Fibroblast of mammary gland (primary cell): Measurements from ENCODE around the gene MEGF9.

Experiments
- DNase-seq: peaks from one replicate; pipeline ENCODE4 v3.0.0-alpha.2; 2010; ENCODE audit warnings: low read depth
- H3K4me3 ChIP-seq: 2 replicates; pipeline ENCODE4 v1.5.1; 2011; ENCODE audit warnings: low read depth, mild to moderate bottlenecking, low read length, moderate library complexity; ENCODE audit not compliant: control insufficient read depth
- TF ChIP-seq, protein P1 (sequence below): conservative IDR thresholded peaks from 2 replicates; pipeline ENCODE4 v1.5.1; 2011; ENCODE audit warnings: low read depth, low read length, inconsistent platforms; ENCODE audit not compliant: control insufficient read depth, insufficient read depth

MEGF9 gene

DNA sequence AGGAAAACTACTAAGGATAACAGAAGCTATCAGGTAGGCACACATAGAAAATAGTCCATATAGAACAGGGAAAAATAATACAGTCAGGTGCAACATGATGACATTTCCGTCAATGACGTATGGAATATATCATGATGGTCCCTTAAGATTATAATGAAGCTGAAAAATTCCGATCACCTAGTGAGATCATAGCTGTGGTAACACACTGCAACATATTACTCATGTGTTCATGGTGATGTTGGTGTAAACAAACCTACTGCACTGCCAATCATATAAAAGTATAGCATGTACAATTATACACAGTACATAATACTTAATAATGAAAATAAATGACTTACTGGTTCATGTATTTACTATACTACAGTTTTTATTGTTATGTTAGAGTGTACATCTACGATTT, 60.0 kb downstream of the MEGF9 start:
- no peak overlapping the region for H3K4me3 ChIP-seq
- TF ChIP-seq, protein P1, sequence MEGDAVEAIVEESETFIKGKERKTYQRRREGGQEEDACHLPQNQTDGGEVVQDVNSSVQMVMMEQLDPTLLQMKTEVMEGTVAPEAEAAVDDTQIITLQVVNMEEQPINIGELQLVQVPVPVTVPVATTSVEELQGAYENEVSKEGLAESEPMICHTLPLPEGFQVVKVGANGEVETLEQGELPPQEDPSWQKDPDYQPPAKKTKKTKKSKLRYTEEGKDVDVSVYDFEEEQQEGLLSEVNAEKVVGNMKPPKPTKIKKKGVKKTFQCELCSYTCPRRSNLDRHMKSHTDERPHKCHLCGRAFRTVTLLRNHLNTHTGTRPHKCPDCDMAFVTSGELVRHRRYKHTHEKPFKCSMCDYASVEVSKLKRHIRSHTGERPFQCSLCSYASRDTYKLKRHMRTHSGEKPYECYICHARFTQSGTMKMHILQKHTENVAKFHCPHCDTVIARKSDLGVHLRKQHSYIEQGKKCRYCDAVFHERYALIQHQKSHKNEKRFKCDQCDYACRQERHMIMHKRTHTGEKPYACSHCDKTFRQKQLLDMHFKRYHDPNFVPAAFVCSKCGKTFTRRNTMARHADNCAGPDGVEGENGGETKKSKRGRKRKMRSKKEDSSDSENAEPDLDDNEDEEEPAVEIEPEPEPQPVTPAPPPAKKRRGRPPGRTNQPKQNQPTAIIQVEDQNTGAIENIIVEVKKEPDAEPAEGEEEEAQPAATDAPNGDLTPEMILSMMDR, result no peak
- DNase-seq, result peak; percentile 7

DNA sequence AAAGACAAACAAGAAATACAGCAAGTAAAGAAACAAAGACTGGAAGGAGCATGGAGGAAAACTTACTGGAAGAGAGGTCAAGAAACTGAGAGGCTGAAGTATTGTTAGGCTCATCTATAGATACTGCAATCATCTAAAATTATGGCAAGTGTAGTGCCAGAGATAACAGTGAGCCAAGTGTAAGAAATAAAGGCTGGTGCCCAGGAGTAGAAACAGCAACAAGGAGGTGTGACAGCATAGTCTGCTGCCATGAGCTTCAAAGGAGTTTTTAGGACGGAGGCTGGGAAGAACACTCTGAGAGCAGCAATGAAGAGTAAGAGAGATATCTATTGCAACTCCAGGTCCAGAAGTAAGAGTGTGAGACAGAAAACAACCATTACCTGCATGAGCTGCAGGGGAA, 60.5 kb downstream of the MEGF9 start:
- no peak overlapping the region for H3K4me3 ChIP-seq
- DNase-seq, result no peak
- TF ChIP-seq, protein P1, result no peak

DNA sequence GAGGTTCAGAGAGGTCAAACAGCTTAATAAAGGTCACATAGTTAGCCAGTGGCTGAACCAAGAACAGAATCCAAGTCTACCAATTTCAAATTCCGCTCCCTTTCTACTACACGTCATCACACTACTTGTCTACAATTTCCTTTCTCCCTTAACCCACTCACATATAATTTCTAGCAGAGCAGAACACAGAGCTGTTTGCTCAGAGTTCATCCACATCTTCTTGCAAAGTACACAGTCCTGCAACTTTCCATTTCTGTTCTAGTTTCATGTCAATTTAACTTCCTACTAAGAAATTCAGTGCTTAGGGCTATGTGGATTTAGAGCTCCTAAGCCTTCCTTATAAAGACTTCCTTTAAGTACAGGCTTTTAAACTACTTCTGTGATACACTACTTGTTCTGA, 61.3 kb downstream of the MEGF9 start:
- H3K4me3 ChIP-seq, result no peak overlapping the region
- no peak for DNase-seq
- TF ChIP-seq, protein P1, result no peak

DNA sequence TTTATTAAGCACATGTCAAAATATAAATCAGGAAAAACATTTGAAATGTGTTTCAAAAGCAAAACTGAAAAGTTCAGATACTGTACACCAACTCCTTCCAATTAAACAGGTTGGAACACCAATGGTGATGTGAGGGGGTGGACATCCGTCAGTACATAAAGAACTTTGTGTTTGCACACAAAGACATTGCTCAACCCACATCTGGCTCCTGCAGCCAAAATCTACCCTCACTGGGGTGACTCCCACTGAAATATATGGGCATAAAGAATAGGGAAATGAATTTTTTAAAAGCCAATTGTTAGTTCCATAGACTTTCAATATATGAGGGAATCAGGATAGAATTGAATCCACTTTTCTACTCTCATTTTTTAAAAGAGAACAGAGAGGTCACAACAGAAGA, 63.9 kb downstream of the MEGF9 start:
- peak; percentile 38 for DNase-seq
- H3K4me3 ChIP-seq, result no peak overlapping the region
- TF ChIP-seq, protein P1, result no peak

DNA sequence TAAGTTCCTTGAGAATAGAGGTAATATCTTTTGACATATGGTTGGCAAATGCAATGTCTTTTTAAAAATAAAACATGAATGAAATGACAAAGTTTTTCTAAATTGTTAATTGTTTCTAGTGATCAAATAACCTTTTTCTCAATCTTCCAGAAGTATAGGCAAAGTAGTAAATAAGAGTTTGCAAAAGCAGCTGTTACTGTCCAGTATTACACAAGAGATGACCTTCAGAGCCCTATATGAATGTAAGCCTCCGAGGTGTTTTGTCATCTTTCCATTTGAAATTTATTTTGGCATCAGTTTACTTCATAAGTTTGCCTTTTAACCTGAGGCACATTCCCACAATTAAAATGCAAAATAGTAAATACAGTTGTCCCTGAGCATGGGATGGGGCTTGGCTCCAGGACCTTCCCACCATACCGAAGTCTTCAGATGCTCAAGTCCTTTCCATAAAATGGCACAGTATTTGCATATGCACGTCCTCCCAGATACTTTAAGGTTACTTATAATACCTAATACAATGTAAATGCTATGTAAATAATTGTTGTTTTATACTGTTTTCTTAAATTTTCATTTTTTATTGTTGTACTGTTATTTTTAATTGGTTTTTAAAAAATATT, 65.6 kb downstream of the MEGF9 start:
- H3K4me3 ChIP-seq, result no peak overlapping the region
- TF ChIP-seq, protein P1, result no peak
- DNase-seq, result no peak

DNA sequence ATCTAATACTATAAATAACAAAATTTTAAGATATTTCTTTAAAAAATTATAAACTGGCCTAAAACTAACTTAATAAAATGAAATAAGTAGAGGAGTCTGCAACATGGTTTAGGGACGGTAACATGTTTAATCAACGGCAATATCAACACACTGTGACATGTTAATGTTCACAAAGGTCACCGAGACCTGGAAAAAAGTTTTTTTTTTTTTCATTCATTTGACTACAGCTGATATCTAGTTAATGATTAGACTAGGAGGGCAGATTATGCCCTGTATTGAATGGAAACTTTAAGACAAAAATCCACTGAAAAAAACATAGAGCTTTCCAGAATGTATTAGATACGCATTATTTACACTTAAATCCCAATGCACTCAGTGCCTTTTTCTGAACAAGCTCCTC, 67.3 kb downstream of the MEGF9 start:
- TF ChIP-seq, protein P1, result no peak
- DNase-seq, result no peak
- H3K4me3 ChIP-seq, result no peak overlapping the region

DNA sequence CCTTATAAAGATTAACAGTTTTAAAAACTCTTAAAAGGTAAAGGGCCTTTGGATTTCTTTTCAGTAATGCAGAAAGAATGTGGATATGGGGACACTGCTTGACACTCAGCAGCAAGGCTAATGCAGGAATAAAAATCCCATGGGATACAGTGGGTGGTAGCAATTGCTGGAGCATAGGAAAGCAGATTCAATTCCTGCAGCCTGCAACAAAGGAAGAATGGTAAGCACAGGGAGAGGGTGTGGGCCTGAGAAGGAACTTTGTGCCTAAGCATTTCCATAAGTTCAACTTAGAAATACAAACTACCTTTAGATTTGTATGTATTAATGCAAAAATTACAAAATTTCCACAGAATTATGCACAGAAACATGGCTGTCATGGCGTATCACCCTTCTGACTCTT, 68.5 kb downstream of the MEGF9 start:
- H3K4me3 ChIP-seq, result no peak overlapping the region
- no peak for DNase-seq
- TF ChIP-seq, protein P1, result no peak
